Activated CD4-positive, alpha-beta T cell treated with anti-CD3 and anti-CD28 coated beads for 36 hours (primary cell): Measurements from ENCODE around the gene RHEX. TPM values are rescaled to one million over a fixed set of nuclear protein-coding genes. Genes with fewer than 3 reads are reported as not detected.

Experiments
- ATAC-seq: fragments of 200-7000 bp; cut with Tn5 transposase; one replicate; pipeline ENCODE4 v1.10.0; 2021; ENCODE audit warnings: mild to moderate bottlenecking, moderate library complexity
- CTCF ChIA-PET: fragments of 350-600 bp; sonication (Branson Sonifier 250); formaldehyde crosslinking; loops from one replicate; lab custom pipeline; 2021; ENCODE audit warnings: antibody characterized with exemption; lab: Charles Lee
- POLR2A ChIA-PET: fragments of 350-600 bp; sonication (Branson Sonifier 250); formaldehyde crosslinking; loops from one replicate; lab custom pipeline; 2021; ENCODE audit warnings: antibody characterized with exemption, inconsistent platforms; lab: Charles Lee
- DNase-seq: peaks from one replicate; pipeline ENCODE4 v3.0.0-alpha.2; 2020
- H3K27ac Mint-ChIP-seq: one replicate; pipeline ENCODE4 v1.8.0; 2021; ENCODE audit warnings: mixed read lengths
- H3K27me3 Mint-ChIP-seq: one replicate; pipeline ENCODE4 v1.8.0; 2021; ENCODE audit warnings: mixed read lengths
- H3K36me3 Mint-ChIP-seq: one replicate; pipeline ENCODE4 v1.8.0; 2021; ENCODE audit warnings: low read depth, mixed read lengths
- H3K4me1 Mint-ChIP-seq: one replicate; pipeline ENCODE4 v1.8.0; 2021; ENCODE audit warnings: mixed read lengths
- H3K4me3 Mint-ChIP-seq: one replicate; pipeline ENCODE4 v1.8.0; 2021; ENCODE audit warnings: mild to moderate bottlenecking, moderate library complexity, mixed read lengths
- H3K9me3 Mint-ChIP-seq: one replicate; pipeline ENCODE4 v1.8.0; 2021; ENCODE audit warnings: low read depth, mixed read lengths
- intact Hi-C, 2 experiments: fragments of 100-400 bp; cut with DNase I in 1 of 2; cut with micrococcal nuclease in 1 of 2; formaldehyde crosslinking; loops; one replicate each; pipeline versions ENCODE4 v1.14.2 to v1.15.1; 2022 to 2024; cut with DNase I, micrococcal nuclease
- total RNA-seq, 2 experiments: library from RNA; stranded (reverse); gene quantifications; one replicate each; pipeline ENCODE4 v1.2.3, GENCODE V29; 2021

RHEX gene
- total RNA-seq, 2 experiments from 2014 or later, result not detected

DNA sequence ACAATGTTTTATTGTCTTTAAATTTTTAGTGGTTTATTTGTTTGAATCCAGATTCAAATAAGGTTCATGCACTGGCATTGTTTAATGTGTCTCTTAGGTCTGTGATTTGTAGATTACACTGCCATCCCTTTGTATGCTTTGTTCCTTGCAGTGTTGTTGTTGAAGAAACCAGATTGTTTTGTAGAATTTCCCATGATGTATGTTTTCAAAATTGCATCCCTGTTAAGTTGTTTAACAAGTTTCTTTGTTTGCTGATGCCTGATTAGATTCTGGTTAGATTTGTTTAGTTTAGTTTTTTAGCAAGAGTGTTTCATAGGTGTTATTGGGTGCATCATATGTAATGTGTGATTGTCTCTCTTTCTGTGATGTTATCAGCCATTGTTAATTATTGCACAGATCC lies 69.7 kb downstream of the RHEX start:
- POLR2A ChIA-PET, result no interaction called here
- intact Hi-C loops, result no loop called here
- H3K36me3 Mint-ChIP-seq, result peaks cover 3% of the 10 kb centered on the region

DNA sequence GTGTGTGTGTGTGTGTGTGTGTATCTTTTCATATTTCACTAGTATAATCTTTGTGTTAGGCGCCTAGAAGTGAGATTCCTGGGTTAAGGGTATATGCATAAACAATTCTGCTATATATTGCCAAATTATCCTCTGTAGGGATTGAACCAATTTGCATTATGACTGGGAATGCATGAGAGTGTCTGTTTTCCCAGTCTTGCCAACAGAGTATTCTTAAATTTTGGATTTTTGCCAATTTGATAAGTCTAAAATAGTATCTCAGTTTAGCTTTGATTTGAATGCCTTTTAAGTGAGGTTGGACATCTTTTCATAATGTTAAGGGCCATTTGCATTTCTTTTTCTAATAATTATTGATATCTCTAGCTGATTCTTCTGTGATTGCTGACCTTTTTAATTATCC lies 72.4 kb downstream of the RHEX start:
- ChIA-PET CTCF (interaction anchor here (1.5 kb wide), 1 partner anchor 19 kb away, joined by 4 read pairs; no protein-coding TSS in a partner anchor), POLR2A (no interaction called here)
- H3K4me3 Mint-ChIP-seq, result no peak overlapping the region
- no peaks in the 10 kb centered on the region for H3K4me1 Mint-ChIP-seq
- peaks cover 23% of the 10 kb centered on the region for H3K27me3 Mint-ChIP-seq
- intact Hi-C loops, result no loop called here
- ATAC-seq (no peak), DNase-seq (no peak)
- peaks cover 3% of the 10 kb centered on the region for H3K36me3 Mint-ChIP-seq
- peaks cover 8% of the 10 kb centered on the region for H3K9me3 Mint-ChIP-seq
- H3K27ac Mint-ChIP-seq, result no peak overlapping the region

More for the DNA sequence above, 69.7 kb downstream of the RHEX start:
- no peak for ATAC-seq
- Mint-ChIP-seq H3K4me1 (peaks cover 3% of the 10 kb centered on the region), H3K27ac (no peak overlapping the region), H3K4me3 (no peak overlapping the region), H3K27me3 (peaks cover 33% of the 10 kb centered on the region), H3K9me3 (peaks cover 8% of the 10 kb centered on the region)
- CTCF ChIA-PET, result interaction anchor here (0.6 kb wide), 1 partner anchor 23 kb away, joined by 3 read pairs; no protein-coding TSS in a partner anchor
- no peak for DNase-seq

DNA sequence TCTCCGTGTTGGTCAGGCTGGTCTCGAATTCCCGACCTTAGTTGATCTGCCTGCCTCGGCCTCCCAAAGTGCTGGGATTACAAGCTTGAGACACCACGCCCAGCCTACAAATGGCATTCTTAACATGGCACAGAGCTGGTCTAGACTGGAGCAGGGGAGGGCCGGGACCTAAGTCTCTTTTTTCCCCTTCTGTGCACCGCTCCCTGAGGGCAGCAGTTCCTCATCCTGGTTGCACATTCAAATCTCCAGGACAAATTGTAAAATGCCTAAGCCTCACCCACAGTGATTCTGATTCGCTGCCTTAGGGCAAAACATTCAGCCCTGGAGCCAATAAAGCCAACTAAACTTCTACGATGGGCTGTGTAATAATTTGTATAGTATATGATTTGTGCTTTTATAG lies 74.4 kb downstream of the RHEX start:
- ChIA-PET POLR2A (interaction anchor here (0.6 kb wide), 1 partner anchor 1263 kb away, joined by 3 read pairs; no protein-coding TSS in a partner anchor), CTCF (interaction anchor here (1.3 kb wide), 2 partner anchors 39 to 150 kb away, joined by 3 to 7 read pairs; no protein-coding TSS in a partner anchor)
- peaks cover 3% of the 10 kb centered on the region for H3K9me3 Mint-ChIP-seq
- H3K36me3 Mint-ChIP-seq, result no peaks in the 10 kb centered on the region
- intact Hi-C loops, result no loop called here
- no peaks in the 10 kb centered on the region for H3K4me1 Mint-ChIP-seq
- DNase-seq (no peak), ATAC-seq (no peak)
- H3K27me3 Mint-ChIP-seq, result peaks cover 20% of the 10 kb centered on the region
- H3K4me3 Mint-ChIP-seq, result no peak overlapping the region
- H3K27ac Mint-ChIP-seq, result no peak overlapping the region

DNA sequence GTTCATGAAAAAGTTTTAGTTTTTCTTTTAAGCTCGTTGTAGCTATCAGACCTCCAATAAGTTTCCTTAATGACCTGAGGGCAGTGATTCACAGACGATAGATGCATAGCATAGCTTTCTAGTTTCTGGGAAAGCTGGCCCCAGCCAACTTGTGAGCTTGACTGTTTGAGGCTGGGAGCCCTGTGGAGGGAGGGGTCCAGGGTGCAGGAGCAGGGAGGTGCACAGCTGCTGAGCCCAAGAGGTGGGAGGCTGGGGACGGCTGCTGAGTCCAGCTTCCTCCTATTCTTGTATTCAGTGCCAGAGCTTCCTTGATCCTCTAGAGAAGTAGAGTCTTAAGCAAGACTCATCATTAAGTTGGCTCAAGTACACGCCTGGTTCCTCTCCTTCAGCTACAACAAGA lies 75.2 kb downstream of the RHEX start:
- peaks cover 17% of the 10 kb centered on the region for H3K27me3 Mint-ChIP-seq
- CTCF ChIA-PET, result interaction anchor here (0.7 to 1.3 kb wide), 3 partner anchors 17 to 151 kb away, joined by 3 to 7 read pairs (median 3); no protein-coding TSS in a partner anchor
- no peak overlapping the region for H3K4me3 Mint-ChIP-seq
- no peak for ATAC-seq
- no peak for DNase-seq
- no peaks in the 10 kb centered on the region for H3K4me1 Mint-ChIP-seq
- H3K9me3 Mint-ChIP-seq, result no peaks in the 10 kb centered on the region
- POLR2A ChIA-PET, result no interaction called here
- no peaks in the 10 kb centered on the region for H3K36me3 Mint-ChIP-seq
- intact Hi-C loops, result no loop called here
- no peak overlapping the region for H3K27ac Mint-ChIP-seq

DNA sequence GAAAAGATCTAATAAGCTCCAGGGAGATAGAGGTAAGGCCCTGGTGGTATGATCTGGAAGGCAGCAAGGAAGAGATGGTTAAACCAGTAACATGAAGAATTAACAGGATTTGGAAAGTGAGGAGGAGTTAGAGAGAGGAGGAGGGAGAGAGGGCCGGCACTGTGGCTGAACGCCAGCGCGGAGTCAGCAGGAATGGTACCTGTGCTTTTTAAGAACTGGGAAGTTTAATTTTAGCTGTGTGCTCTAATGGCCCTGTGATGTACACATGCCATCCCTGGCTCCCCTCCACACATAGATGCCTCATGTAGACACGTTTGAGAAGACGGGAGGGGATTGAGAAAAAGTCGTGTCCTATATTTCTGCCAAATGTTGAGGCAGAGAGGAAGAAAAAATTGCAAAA lies 78.1 kb downstream of the RHEX start:
- CTCF ChIA-PET, result interaction anchor here (0.6 kb wide), 1 partner anchor 366 kb away, joined by 3 read pairs; no protein-coding TSS in a partner anchor
- DNase-seq, result no peak
- Mint-ChIP-seq H3K27ac (no peak overlapping the region), H3K4me3 (no peak overlapping the region), H3K9me3 (no peaks in the 10 kb centered on the region), H3K36me3 (no peaks in the 10 kb centered on the region), H3K27me3 (peaks cover 10% of the 10 kb centered on the region), H3K4me1 (no peaks in the 10 kb centered on the region)
- intact Hi-C loops, result no loop called here
- no peak for ATAC-seq
- POLR2A ChIA-PET, result no interaction called here

GRCh38 chr1:206133751-206134415 lies 80.9 kb downstream of the RHEX start:
- no peak for ATAC-seq
- no peak for DNase-seq
- Mint-ChIP-seq H3K4me3 (no peak overlapping the region), H3K27me3 (peaks cover 6% of the 10 kb centered on the region), H3K36me3 (no peaks in the 10 kb centered on the region), H3K27ac (no peak overlapping the region), H3K4me1 (no peaks in the 10 kb centered on the region), H3K9me3 (no peaks in the 10 kb centered on the region)
- POLR2A ChIA-PET, result no interaction called here
- CTCF ChIA-PET, result interaction anchor here (0.6 to 1.7 kb wide), 3 partner anchors 28 to 205 kb away, joined by 3 to 4 read pairs (median 3); no protein-coding TSS in a partner anchor
- intact Hi-C loops, result no loop called here

- ChIA-PET POLR2A (no interaction called here), CTCF (interaction anchor here (1.0 to 1.7 kb wide), 3 partner anchors 9 to 105 kb away, joined by 3 to 5 read pairs (median 4); no protein-coding TSS in a partner anchor)
- H3K4me1 Mint-ChIP-seq, result no peaks in the 10 kb centered on the region
- ATAC-seq, result no peak
- H3K36me3 Mint-ChIP-seq, result no peaks in the 10 kb centered on the region
- no peak for DNase-seq
- H3K27ac Mint-ChIP-seq, result no peak overlapping the region
- H3K27me3 Mint-ChIP-seq, result peaks cover 8% of the 10 kb centered on the region
- intact Hi-C loops, result no loop called here
- no peaks in the 10 kb centered on the region for H3K9me3 Mint-ChIP-seq
- no peak overlapping the region for H3K4me3 Mint-ChIP-seq
Measured at GRCh38 chr1:206135248-206135647, 82.3 kb downstream of the RHEX start.

GRCh38 chr1:206136241-206136640 lies 83.3 kb downstream of the RHEX start:
- CTCF ChIA-PET, result no interaction called here
- H3K27ac Mint-ChIP-seq, result no peak overlapping the region
- intact Hi-C loops, result no loop called here
- ATAC-seq, result no peak
- H3K9me3 Mint-ChIP-seq, result no peaks in the 10 kb centered on the region
- no peak for DNase-seq
- H3K4me1 Mint-ChIP-seq, result no peaks in the 10 kb centered on the region
- POLR2A ChIA-PET, result no interaction called here
- no peak overlapping the region for H3K4me3 Mint-ChIP-seq
- H3K36me3 Mint-ChIP-seq, result no peaks in the 10 kb centered on the region
- H3K27me3 Mint-ChIP-seq, result peaks cover 6% of the 10 kb centered on the region

- Mint-ChIP-seq H3K4me3 (no peak overlapping the region), H3K9me3 (no peaks in the 10 kb centered on the region), H3K27me3 (peaks cover 15% of the 10 kb centered on the region), H3K4me1 (peaks cover 5% of the 10 kb centered on the region), H3K36me3 (no peaks in the 10 kb centered on the region), H3K27ac (no peak overlapping the region)
- ChIA-PET CTCF (no interaction called here), POLR2A (no interaction called here)
- intact Hi-C loops, result no loop called here
- no peak for DNase-seq
- ATAC-seq, result no peak
Measured at GRCh38 chr1:206142011-206142410, 89.0 kb downstream of the RHEX start.

- intact Hi-C loops, result no loop called here
Measured at GRCh38 chr1:206142770-206143169, 89.8 kb downstream of the RHEX start.

GRCh38 chr1:206143537-206144172 lies 90.7 kb downstream of the RHEX start:
- no peaks in the 10 kb centered on the region for H3K9me3 Mint-ChIP-seq
- intact Hi-C loops, result no loop called here
- peaks cover 5% of the 10 kb centered on the region for H3K4me1 Mint-ChIP-seq
- CTCF ChIA-PET, result interaction anchor here (1.5 to 2.8 kb wide), 2 partner anchors 9 to 226 kb away, joined by 3 to 7 read pairs; no protein-coding TSS in a partner anchor
- peaks cover 12% of the 10 kb centered on the region for H3K27me3 Mint-ChIP-seq
- H3K27ac Mint-ChIP-seq, result no peak overlapping the region
- DNase-seq, result no peak
- ATAC-seq, result no peak
- no peak overlapping the region for H3K4me3 Mint-ChIP-seq
- POLR2A ChIA-PET, result no interaction called here
- no peaks in the 10 kb centered on the region for H3K36me3 Mint-ChIP-seq

More at GRCh38 chr1:206142770-206143169, 89.8 kb downstream of the RHEX start:
- POLR2A ChIA-PET, result no interaction called here
- DNase-seq (no peak), ATAC-seq (no peak)
- CTCF ChIA-PET, result no interaction called here
- H3K27ac Mint-ChIP-seq, result no peak overlapping the region
- peaks cover 12% of the 10 kb centered on the region for H3K27me3 Mint-ChIP-seq
- no peak overlapping the region for H3K4me3 Mint-ChIP-seq
- H3K36me3 Mint-ChIP-seq, result no peaks in the 10 kb centered on the region
- H3K4me1 Mint-ChIP-seq, result peaks cover 5% of the 10 kb centered on the region
- no peaks in the 10 kb centered on the region for H3K9me3 Mint-ChIP-seq
